ENCODE measurements around the gene AUTS2.
A peak's percentile ranks its signal among the peaks of the same experiment; 100 is the strongest.

The AUTS2 gene

DNA sequence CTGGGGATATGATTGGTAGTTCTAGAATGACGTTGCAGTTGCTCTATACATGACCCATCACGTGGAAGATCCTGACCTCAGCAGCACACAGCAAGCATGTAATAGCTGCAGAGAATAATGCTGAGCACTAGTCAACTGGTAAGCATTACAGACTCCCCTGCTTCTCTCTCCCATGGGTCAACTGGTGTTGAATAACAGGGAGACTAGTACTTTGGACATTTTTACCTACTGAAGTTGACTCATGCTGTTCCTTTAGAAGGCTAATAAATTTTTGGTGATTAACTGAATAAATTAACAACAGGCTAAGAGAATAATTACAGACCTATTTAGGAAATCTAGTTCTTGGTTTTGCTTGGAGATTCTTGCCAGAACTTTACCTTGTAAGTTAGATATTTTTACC, 234.1 kb downstream of the AUTS2 start:
- TF ChIP-seq SCRT2 (tag by site-specific recombination; IDR thresholded peaks at IDR 0.05) (peak; percentile 50; the same call in 1 of the 2 replicates), ZNF629 (tag by site-specific recombination; IDR thresholded peaks at IDR 0.05) (peak; percentile 40; the same call in 1 of the 2 replicates)
- TF ChIP-seq, protein P1, sequence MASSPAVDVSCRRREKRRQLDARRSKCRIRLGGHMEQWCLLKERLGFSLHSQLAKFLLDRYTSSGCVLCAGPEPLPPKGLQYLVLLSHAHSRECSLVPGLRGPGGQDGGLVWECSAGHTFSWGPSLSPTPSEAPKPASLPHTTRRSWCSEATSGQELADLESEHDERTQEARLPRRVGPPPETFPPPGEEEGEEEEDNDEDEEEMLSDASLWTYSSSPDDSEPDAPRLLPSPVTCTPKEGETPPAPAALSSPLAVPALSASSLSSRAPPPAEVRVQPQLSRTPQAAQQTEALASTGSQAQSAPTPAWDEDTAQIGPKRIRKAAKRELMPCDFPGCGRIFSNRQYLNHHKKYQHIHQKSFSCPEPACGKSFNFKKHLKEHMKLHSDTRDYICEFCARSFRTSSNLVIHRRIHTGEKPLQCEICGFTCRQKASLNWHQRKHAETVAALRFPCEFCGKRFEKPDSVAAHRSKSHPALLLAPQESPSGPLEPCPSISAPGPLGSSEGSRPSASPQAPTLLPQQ (tag by site-specific recombination; IDR thresholded peaks at IDR 0.05), result no peak
- Histone ChIP-seq H3K36me3 (ENCODE audit: control insufficient read depth in 2 of 2, insufficient read depth in 1 of 2, low read length in 2 of 2) (no peaks in the 10 kb centered on the region), H3K4me3 (ENCODE audit: low read depth, low read length) (no peak overlapping the region), H3K27ac (ENCODE audit: extremely low read depth, low read depth, low read length) (no peak overlapping the region), H3K9me3 (ENCODE audit: control insufficient read depth, insufficient read depth, low read depth, low read length) (no peaks in the 10 kb centered on the region), H3K4me1 (ENCODE audit: control insufficient read depth, insufficient read depth, low read length) (peaks cover 34% of the 10 kb centered on the region)
- CTCF ChIA-PET, result no interaction called here
- POLR2A ChIA-PET, result no interaction called here

GRCh38 chr7:69833964-69834363, 235.7 kb downstream of the AUTS2 start:
- Histone ChIP-seq H3K4me1 (ENCODE audit: control insufficient read depth, insufficient read depth, low read length) (peaks cover 33% of the 10 kb centered on the region), H3K9me3 (ENCODE audit: control insufficient read depth, insufficient read depth, low read depth, low read length) (no peaks in the 10 kb centered on the region), H3K36me3 (ENCODE audit: control insufficient read depth in 2 of 2, insufficient read depth in 1 of 2, low read length in 2 of 2) (no peaks in the 10 kb centered on the region), H3K4me3 (ENCODE audit: low read depth, low read length) (no peak overlapping the region), H3K27ac (ENCODE audit: extremely low read depth, low read depth, low read length) (peak overlapping the region; percentile 42; the same call in 1 of the 2 replicates)
- ChIA-PET POLR2A (no interaction called here), CTCF (no interaction called here)
- no peak for TF ChIP-seq ZNF777 (tag by site-specific recombination; IDR thresholded peaks at IDR 0.05; ENCODE audit: borderline replicate concordance)
- no peak for TF ChIP-seq KLF8 (tag by site-specific recombination; IDR thresholded peaks at IDR 0.05)
- no peak for TF ChIP-seq ZNF473 (tag by site-specific recombination; IDR thresholded peaks at IDR 0.05)
- peak; percentile 11; the same call in 1 of the 2 replicates for TF ChIP-seq PRDM6 (tag by site-specific recombination; IDR thresholded peaks at IDR 0.05)
- TF ChIP-seq ZSCAN23 (tag by site-specific recombination; IDR thresholded peaks at IDR 0.05), result no peak
- no peak for TF ChIP-seq GFI1B (tag by site-specific recombination; IDR thresholded peaks at IDR 0.05)
- no peak for TF ChIP-seq ZNF354C (tag by site-specific recombination; IDR thresholded peaks at IDR 0.05; ENCODE audit: borderline replicate concordance, low read depth)
- TF ChIP-seq ZNF558 (tag by site-specific recombination; IDR thresholded peaks at IDR 0.05), result no peak
- no peak for TF ChIP-seq REPIN1 (tag by site-specific recombination; IDR thresholded peaks at IDR 0.05; ENCODE audit: low read depth)
- TF ChIP-seq, protein P2, sequence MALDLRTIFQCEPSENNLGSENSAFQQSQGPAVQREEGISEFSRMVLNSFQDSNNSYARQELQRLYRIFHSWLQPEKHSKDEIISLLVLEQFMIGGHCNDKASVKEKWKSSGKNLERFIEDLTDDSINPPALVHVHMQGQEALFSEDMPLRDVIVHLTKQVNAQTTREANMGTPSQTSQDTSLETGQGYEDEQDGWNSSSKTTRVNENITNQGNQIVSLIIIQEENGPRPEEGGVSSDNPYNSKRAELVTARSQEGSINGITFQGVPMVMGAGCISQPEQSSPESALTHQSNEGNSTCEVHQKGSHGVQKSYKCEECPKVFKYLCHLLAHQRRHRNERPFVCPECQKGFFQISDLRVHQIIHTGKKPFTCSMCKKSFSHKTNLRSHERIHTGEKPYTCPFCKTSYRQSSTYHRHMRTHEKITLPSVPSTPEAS (tag by site-specific recombination; IDR thresholded peaks at IDR 0.05), result no peak
- no peak for TF ChIP-seq ZNF76 (tag by site-specific recombination; IDR thresholded peaks at IDR 0.05; ENCODE audit: borderline replicate concordance, low read depth)
- TF ChIP-seq ZXDB (tag by site-specific recombination; IDR thresholded peaks at IDR 0.05), result no peak
- no peak for TF ChIP-seq SP2 (tag by site-specific recombination; IDR thresholded peaks at IDR 0.05)
- no peak for TF ChIP-seq ZNF704 (tag by site-specific recombination; IDR thresholded peaks at IDR 0.05)
- no peak for TF ChIP-seq ZNF18 (tag by site-specific recombination; IDR thresholded peaks at IDR 0.05)
- no peak for TF ChIP-seq ZNF140 (tag by site-specific recombination; IDR thresholded peaks at IDR 0.05)
- no peak for TF ChIP-seq ZBTB8A (tag by site-specific recombination; IDR thresholded peaks at IDR 0.05)
- TF ChIP-seq PRDM10 (tag by site-specific recombination; IDR thresholded peaks at IDR 0.05), result peak; percentile 70
- TF ChIP-seq ZNF513 (tag by site-specific recombination; IDR thresholded peaks at IDR 0.05), result no peak
- no peak for TF ChIP-seq KLF9 (tag by site-specific recombination; IDR thresholded peaks at IDR 0.05; ENCODE audit: low read depth)
